Karpas-422 (cell line): Measurements from ENCODE around the gene CDC37. TPM values are rescaled to one million over a fixed set of nuclear protein-coding genes. Genes with fewer than 3 reads are reported as not detected.

ENCODE experiments used
- DNase-seq: peaks from one replicate; pipeline ENCODE4 v3.0.0-alpha.2; 2015
- H2AFZ ChIP-seq: fragments of 200-600 bp; sonication (generic); 2 replicates; pipeline ENCODE4 v1.6.1; 2014; ENCODE audit warnings: antibody characterized with exemption, low read length, mixed read lengths
- H3K27ac ChIP-seq: fragments of 200-600 bp; sonication (generic); 2 replicates; pipeline ENCODE4 v1.5.1; 2014; ENCODE audit warnings: mild to moderate bottlenecking, low read length, moderate library complexity
- H3K27me3 ChIP-seq: fragments of 200-600 bp; sonication (generic); 2 replicates; pipeline ENCODE4 v1.6.1; 2014; ENCODE audit warnings: low read length, mixed read lengths
- H3K36me3 ChIP-seq: fragments of 200-600 bp; sonication (generic); 2 replicates; pipeline ENCODE4 v1.6.1; 2014; ENCODE audit warnings: low read length, mixed read lengths; ENCODE audit not compliant: insufficient read depth
- H3K4me1 ChIP-seq: fragments of 200-600 bp; sonication (generic); 2 replicates; pipeline ENCODE4 v1.6.1; 2014; ENCODE audit warnings: mild to moderate bottlenecking, low read length, mixed read lengths
- H3K4me2 ChIP-seq: fragments of 200-600 bp; sonication (generic); 2 replicates; pipeline ENCODE4 v1.6.1; 2014; ENCODE audit warnings: low read length, low read depth, mild to moderate bottlenecking; ENCODE audit not compliant: poor library complexity, severe bottlenecking
- H3K4me3 ChIP-seq: fragments of 200-600 bp; sonication (generic); 2 replicates; pipeline ENCODE4 v1.5.1; 2014; ENCODE audit warnings: mild to moderate bottlenecking, antibody characterized with exemption, low read length, mixed read lengths
- H3K79me2 ChIP-seq: fragments of 200-600 bp; sonication (generic); 2 replicates; pipeline ENCODE4 v1.6.1; 2014; ENCODE audit warnings: mild to moderate bottlenecking, low read length, mixed read lengths
- H3K9ac ChIP-seq: fragments of 200-600 bp; sonication (generic); 2 replicates; pipeline ENCODE4 v1.6.0; 2014; ENCODE audit warnings: low read length
- H3K9me2 ChIP-seq: fragments of 200-600 bp; sonication (generic), shearing (Covaris generic); replicated peaks from 2 replicates; pipeline ENCODE4 v1.6.0; 2014; ENCODE audit warnings: mild to moderate bottlenecking, low read length, moderate library complexity; ENCODE audit not compliant: insufficient read depth
- H3K9me3 ChIP-seq: fragments of 300-700, 200-600 bp; sonication (generic); 2 replicates; pipeline ENCODE4 v1.6.1; 2014; ENCODE audit warnings: low read length, mixed read lengths
- H4K20me1 ChIP-seq: fragments of 200-600 bp; sonication (generic); 2 replicates; pipeline ENCODE4 v1.6.1; 2014; ENCODE audit warnings: mild to moderate bottlenecking, antibody characterized with exemption, low read length, low read depth; ENCODE audit not compliant: insufficient read depth
- total RNA-seq: library from RNA; depleted of rRNA; stranded (reverse); fragments of >200 nt; shearing (Covaris generic); gene quantifications from 2 replicates; pipeline ENCODE4 v1.2.3, GENCODE V29; 2014; ENCODE audit warnings: low replicate concordance; rRNA removed

Gene CDC37
- total RNA-seq = 86.3 and 225 TPM in 2 replicates

DNA sequence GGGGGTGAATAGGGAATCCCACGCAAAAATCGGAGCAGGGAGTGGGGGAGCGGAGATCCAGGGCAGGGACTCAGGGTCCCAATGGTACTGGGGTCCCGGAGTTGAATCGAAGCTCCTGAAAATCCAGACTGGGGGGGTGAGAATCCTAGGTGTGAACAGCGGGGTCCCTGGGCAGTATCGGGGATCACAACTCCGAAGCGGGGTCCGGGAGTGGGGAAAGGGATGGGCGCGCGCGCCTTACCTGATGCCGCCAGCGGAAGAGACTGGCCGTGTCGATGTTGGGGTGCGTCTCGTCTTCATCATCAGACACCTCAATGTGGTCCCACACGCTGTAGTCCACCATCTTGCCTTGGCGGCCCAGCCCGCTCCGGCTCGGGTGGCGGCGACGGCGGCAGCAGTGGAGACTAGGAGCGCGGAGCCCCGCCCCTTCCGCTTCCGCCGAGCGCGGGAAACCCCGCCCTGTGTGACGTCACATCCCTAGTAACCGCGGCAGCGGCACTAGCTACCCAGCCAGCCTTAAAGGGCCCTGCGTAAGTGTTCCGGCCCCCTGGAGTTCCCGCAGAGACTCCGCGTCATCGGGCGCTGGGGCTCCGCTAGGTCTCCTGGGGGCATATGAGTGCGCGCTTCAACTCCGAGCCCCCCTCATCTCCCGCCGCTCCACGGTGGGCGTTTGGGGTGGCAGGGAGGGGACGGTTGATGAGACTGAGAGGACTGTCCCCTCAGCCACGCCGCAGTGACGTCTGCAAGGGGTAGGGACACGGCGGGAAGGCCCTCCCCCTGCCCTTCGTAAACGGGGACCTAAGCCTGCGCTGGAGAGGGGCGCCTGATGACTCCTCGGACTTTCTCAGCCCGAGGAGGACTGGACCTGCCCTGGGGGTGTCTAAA lies at the start of gene CDC37:
Gene CDC37, minus strand, starts transcription at position 406 of the 885 bp plus-strand sequence. Its CDS starts 63 bp downstream, at position 343.
- Histone ChIP-seq H3K27ac (peak within 1 kb of the TSS; percentile 32), H3K4me1 (peaks cover 29% of the 10 kb centered on the region), H3K79me2 (peaks cover 44% of the 10 kb centered on the region), H3K9me2 (no peaks in the 10 kb centered on the region), H2AFZ (peak within 1 kb of the TSS; percentile 93), H4K20me1 (peaks cover 23% of the 10 kb centered on the region), H3K9ac (peak within 1 kb of the TSS; percentile 100), H3K9me3 (no peaks in the 10 kb centered on the region), H3K27me3 (no peaks in the 10 kb centered on the region), H3K4me3 (peak within 1 kb of the TSS; percentile 100), H3K4me2 (peak within 1 kb of the TSS; percentile 95), H3K36me3 (peaks cover 4% of the 10 kb centered on the region)
- DNase-seq = peak; percentile 99

DNA sequence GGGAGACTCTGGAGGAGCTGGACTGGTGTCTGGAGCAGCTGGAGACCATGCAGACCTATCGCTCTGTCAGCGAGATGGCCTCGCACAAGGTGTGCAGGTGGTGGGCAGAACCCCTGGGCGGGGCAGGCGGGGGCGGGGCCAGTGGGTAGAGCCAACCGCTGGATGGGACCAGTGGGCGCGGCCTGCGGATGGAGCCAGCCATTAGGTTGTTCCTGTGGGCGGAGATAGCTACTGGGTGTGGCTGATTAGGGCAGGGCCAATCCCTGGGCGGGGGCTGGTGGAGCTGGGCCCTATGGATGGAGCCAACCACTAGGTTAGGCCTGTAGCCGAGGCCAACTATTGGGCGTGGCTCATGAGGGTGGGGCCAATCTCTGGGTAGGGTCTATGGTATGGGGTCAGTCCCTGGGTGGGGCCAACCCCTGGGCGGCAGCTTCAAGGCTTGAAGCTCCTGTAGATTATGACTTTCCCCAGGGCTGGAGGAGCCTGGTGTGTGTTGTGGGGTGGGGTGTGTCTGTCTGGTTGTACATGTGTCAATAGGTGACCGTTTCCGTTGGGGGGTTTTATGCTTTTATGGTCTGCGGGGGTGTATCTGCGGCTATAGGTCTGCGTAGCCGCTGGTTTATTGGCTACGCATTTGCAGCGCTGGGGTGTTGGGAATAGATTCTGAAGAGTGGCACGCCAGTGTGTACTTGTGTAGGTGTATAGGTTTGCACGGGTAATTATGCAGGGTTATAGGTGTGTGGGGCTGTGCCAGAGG lies 47.7 kb upstream of the CDC37 start:
- Histone ChIP-seq H3K4me1 (no peaks in the 10 kb centered on the region), H4K20me1 (no peaks in the 10 kb centered on the region), H3K9me3 (no peaks in the 10 kb centered on the region), H3K9ac (no peak overlapping the region), H3K79me2 (no peaks in the 10 kb centered on the region), H2AFZ (no peak overlapping the region), H3K4me3 (no peak overlapping the region), H3K27me3 (no peaks in the 10 kb centered on the region), H3K27ac (no peak overlapping the region), H3K9me2 (no peaks in the 10 kb centered on the region), H3K4me2 (no peak overlapping the region), H3K36me3 (no peaks in the 10 kb centered on the region)
- peak; percentile 94 for DNase-seq

DNA sequence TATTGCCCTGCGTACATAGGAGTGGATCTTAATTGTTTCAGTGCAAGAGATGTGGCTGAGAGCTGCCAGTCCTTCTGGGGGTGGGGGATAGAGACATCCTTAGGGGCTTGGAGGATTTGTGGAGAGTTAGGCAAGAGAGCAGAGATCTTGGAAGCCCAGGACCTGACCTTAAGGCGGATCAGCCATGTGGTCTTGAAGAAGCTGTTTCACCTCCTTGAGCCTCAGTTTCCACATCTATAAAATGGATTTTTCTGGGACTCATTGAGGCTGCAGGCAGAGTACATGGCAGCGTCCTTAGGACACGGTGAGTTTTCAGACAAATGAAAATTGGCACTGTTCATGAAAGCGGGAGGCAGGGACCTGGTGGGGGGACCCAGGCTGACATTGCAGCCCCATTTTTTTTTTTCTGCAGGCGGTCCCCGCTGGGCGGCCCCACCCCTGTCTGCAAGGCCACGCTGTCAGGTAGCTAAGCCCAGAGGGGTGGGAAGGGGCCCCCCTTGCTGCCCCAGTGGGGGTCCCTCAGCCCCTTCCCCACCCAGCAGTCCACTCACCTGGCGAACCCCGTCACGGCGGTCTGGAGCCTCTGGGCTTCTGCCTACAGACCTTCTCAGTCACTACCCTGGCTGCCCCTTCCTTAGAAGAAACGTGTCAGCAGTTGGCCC lies 47.0 kb upstream of the CDC37 start:
- H3K9ac ChIP-seq = no peak overlapping the region
- H4K20me1 ChIP-seq = no peaks in the 10 kb centered on the region

DNA sequence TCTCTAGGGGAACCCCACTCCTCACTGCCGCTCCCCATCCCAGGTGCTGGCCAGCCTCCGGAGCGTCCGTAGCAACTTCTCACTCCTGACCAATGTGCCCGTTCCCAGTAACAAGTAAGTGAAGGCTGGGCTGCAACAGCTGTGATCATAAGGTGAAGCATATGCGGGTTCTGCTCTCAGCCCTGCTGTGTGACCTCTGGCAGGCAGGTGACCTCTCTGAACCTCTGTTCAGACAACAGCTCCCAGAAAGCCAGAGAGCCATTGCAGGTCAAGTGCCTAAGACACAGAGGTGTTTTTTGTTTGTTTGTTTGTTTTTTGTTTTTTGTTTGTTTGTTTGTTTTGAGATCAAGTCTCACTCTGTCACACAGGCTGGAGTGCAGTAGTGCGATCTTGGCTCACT lies 45.7 kb upstream of the CDC37 start:
- no peaks in the 10 kb centered on the region for H3K36me3 ChIP-seq
- H3K9me2 ChIP-seq = no peaks in the 10 kb centered on the region
- no peak overlapping the region for H3K4me3 ChIP-seq
- H3K4me1 ChIP-seq = no peaks in the 10 kb centered on the region
- H4K20me1 ChIP-seq = no peaks in the 10 kb centered on the region
- H3K4me2 ChIP-seq = no peak overlapping the region
- H3K9me3 ChIP-seq = no peaks in the 10 kb centered on the region
- no peaks in the 10 kb centered on the region for H3K27me3 ChIP-seq
- no peak overlapping the region for H3K27ac ChIP-seq
- DNase-seq = no peak
- H3K9ac ChIP-seq = no peak overlapping the region
- H2AFZ ChIP-seq = no peak overlapping the region
- no peaks in the 10 kb centered on the region for H3K79me2 ChIP-seq

More for the DNA sequence above, 47.0 kb upstream of the CDC37 start:
- no peaks in the 10 kb centered on the region for H3K4me1 ChIP-seq
- DNase-seq = no peak
- no peaks in the 10 kb centered on the region for H3K9me2 ChIP-seq
- no peaks in the 10 kb centered on the region for H3K79me2 ChIP-seq
- no peak overlapping the region for H3K27ac ChIP-seq
- H3K27me3 ChIP-seq = no peaks in the 10 kb centered on the region
- H3K4me3 ChIP-seq = no peak overlapping the region
- no peak overlapping the region for H2AFZ ChIP-seq
- H3K36me3 ChIP-seq = no peaks in the 10 kb centered on the region
- no peak overlapping the region for H3K4me2 ChIP-seq
- no peaks in the 10 kb centered on the region for H3K9me3 ChIP-seq

DNA sequence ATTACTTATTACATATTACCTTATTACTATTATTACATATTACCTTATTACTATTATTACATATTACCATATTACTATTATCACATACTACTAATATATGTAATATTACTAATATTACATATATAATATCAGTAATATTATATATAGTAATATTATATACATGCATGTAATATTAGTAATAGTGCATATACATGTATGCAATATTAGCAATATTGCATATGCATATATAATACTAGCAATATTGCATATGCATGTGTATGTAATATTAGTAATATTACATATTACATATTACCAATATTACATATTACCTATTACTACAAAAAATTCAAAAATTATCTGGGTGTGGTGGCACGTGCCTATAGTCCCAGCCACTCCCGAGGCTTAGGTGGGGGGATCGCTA lies 39.4 kb upstream of the CDC37 start:
- H3K9me2 ChIP-seq = no peaks in the 10 kb centered on the region
- no peaks in the 10 kb centered on the region for H3K9me3 ChIP-seq
- H4K20me1 ChIP-seq = no peaks in the 10 kb centered on the region; the same call in 1 of the 2 replicates
- H3K9ac ChIP-seq = no peak overlapping the region
- DNase-seq = no peak
- no peaks in the 10 kb centered on the region for H3K36me3 ChIP-seq
- no peaks in the 10 kb centered on the region for H3K4me1 ChIP-seq
- no peak overlapping the region for H3K27ac ChIP-seq
- no peak overlapping the region for H2AFZ ChIP-seq
- H3K4me3 ChIP-seq = no peak overlapping the region
- H3K4me2 ChIP-seq = no peak overlapping the region
- H3K27me3 ChIP-seq = no peaks in the 10 kb centered on the region
- H3K79me2 ChIP-seq = no peaks in the 10 kb centered on the region

DNA sequence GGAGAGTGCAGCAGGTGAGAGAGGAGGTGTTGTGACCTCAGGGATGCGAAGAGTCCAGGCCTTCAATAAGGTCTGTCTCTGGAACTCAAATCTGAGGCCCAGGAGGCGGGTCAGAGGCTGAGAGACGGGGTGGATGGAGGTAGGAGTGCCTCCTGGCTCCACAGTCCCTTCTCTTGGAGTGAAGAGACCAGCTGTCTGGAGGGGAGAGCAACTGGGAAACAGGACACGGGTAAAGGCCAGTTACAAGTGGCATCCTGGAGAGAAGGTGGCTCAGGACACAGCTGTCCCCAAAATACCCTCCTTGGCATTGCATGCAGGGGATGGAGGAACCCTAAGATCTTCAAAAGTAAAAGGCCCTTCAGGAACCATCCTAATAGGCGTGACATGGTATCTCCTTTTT lies 36.2 kb upstream of the CDC37 start:
- DNase-seq = no peak
- Histone ChIP-seq H3K9me2 (no peaks in the 10 kb centered on the region), H3K36me3 (no peaks in the 10 kb centered on the region), H3K9me3 (no peaks in the 10 kb centered on the region), H4K20me1 (no peaks in the 10 kb centered on the region; the same call in 1 of the 2 replicates), H3K9ac (no peak overlapping the region), H2AFZ (no peak overlapping the region), H3K4me2 (no peak overlapping the region), H3K27me3 (no peaks in the 10 kb centered on the region), H3K4me3 (no peak overlapping the region), H3K4me1 (no peaks in the 10 kb centered on the region), H3K27ac (no peak overlapping the region), H3K79me2 (no peaks in the 10 kb centered on the region)

DNA sequence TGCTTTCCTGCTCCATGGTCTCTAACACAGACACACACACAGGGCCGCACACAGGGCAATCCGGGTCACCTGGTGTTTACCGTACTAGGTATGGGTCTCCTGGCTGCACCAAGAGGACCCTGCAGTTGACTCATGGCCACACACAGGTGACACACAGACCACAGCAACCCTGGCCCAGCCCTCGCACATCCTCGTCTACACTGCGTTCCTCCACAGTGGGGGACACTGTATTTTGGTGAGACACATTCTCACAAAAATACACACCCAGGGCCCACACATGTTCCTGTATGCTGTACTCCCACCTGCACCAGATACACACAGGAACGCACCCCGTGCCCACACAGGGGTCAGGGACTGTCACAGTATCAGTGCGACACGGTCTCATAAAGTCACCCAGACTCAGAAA lies 29.8 kb upstream of the CDC37 start:
- DNase-seq = no peak
- Histone ChIP-seq H3K79me2 (no peaks in the 10 kb centered on the region), H2AFZ (no peak overlapping the region), H3K27ac (no peak overlapping the region), H3K4me3 (no peak overlapping the region), H3K9ac (no peak overlapping the region), H3K4me1 (peaks cover 18% of the 10 kb centered on the region), H3K27me3 (no peaks in the 10 kb centered on the region), H3K36me3 (no peaks in the 10 kb centered on the region), H4K20me1 (0 out of 2 replicates have a peak, but pooled peaks cover 3% of the 10 kb centered on the region), H3K4me2 (no peak overlapping the region), H3K9me3 (no peaks in the 10 kb centered on the region), H3K9me2 (no peaks in the 10 kb centered on the region)

DNA sequence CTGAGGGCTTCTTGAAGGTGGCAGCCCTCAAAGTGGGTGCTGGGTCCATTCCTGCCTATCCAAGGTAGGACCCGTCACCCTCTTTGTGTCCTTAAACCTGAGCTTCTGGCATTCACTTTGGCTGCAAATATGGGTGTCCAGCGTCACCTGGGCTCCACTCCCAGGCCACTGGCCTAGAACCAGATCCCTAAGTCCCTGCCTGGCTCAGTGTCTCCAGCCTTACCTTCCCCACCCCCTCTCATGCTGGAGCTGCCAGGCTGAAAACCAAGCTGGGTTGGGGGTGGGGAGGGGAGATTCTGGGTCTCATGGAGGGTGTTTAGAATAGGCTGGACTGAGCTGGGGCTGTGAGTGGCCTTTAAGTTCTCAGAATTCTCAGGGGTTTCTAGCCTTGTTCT lies 29.4 kb upstream of the CDC37 start:
- Histone ChIP-seq H3K27ac (no peak overlapping the region), H3K4me3 (peak overlapping the region; percentile 66; the same call in 1 of the 2 replicates), H3K27me3 (no peaks in the 10 kb centered on the region), H3K9ac (peak overlapping the region; percentile 53), H3K36me3 (no peaks in the 10 kb centered on the region), H2AFZ (no peak overlapping the region), H4K20me1 (0 out of 2 replicates have a peak, but pooled peaks cover 3% of the 10 kb centered on the region), H3K4me2 (peak overlapping the region; percentile 71), H3K9me2 (no peaks in the 10 kb centered on the region), H3K9me3 (no peaks in the 10 kb centered on the region), H3K79me2 (no peaks in the 10 kb centered on the region), H3K4me1 (peaks cover 18% of the 10 kb centered on the region)
- no peak for DNase-seq
